Kidney glomerular epithelial cell (primary cell): ENCODE data around the gene CYP20A1.
"Not testable (repeated sequence)": the region's sequence is repeated elsewhere in the genome, so short reads cannot be mapped to it uniquely, and the experiment has no call there.

Source experiments
- DNase-seq: peaks from one replicate; lab custom pipeline; 2025; lab: John Stamatoyannopoulos, UW

Gene CYP20A1

GRCh38 chr2:203282101-203282500 is 43.3 kb downstream of the CYP20A1 start:
- no peak for DNase-seq

- DNase-seq, result no peak
Measured at GRCh38 chr2:203286532-203286931, 47.7 kb downstream of the CYP20A1 start.

- DNase-seq, result no peak
Measured at GRCh38 chr2:203301667-203302066, 62.8 kb downstream of the CYP20A1 start.

GRCh38 chr2:203302586-203302985 is 63.8 kb downstream of the CYP20A1 start:
- DNase-seq, result not testable (repeated sequence)

GRCh38 chr2:203310688-203311436 is 72.0 kb downstream of the CYP20A1 start:
- no peak for DNase-seq

- no peak for DNase-seq
Measured at GRCh38 chr2:203326356-203326755, 87.5 kb downstream of the CYP20A1 start.

- no peak for DNase-seq
Measured at GRCh38 chr2:203327582-203327900, 88.7 kb downstream of the CYP20A1 start.

- peak; percentile 82 for DNase-seq
Measured at GRCh38 chr2:203327901-203328759, 89.3 kb downstream of the CYP20A1 start, which contains the start of gene ABI2. ABI2 (plus strand) TSS chr2:203328394; CDS start chr2:203328515, 121 bp downstream.

GRCh38 chr2:203328760-203329540 is 90.1 kb downstream of the CYP20A1 start:
- peak; percentile 36 for DNase-seq

GRCh38 chr2:203330434-203330833 is 91.6 kb downstream of the CYP20A1 start:
- DNase-seq, result no peak

GRCh38 chr2:203338322-203338721 is 99.5 kb downstream of the CYP20A1 start:
- no peak for DNase-seq

- peak; percentile 59 for DNase-seq
Measured at GRCh38 chr2:203340791-203341487, 102.1 kb downstream of the CYP20A1 start.

GRCh38 chr2:203341741-203342310 is 103.0 kb downstream of the CYP20A1 start:
- DNase-seq, result no peak

GRCh38 chr2:203342374-203342773 is 103.6 kb downstream of the CYP20A1 start:
- not testable (repeated sequence) for DNase-seq

- DNase-seq, result no peak
Measured at GRCh38 chr2:203344667-203345066, 105.8 kb downstream of the CYP20A1 start.

- DNase-seq, result no peak
Measured at GRCh38 chr2:203346612-203347011, 107.8 kb downstream of the CYP20A1 start.

- no peak for DNase-seq
Measured at GRCh38 chr2:203347375-203347774, 108.6 kb downstream of the CYP20A1 start.

- DNase-seq, result no peak
Measured at GRCh38 chr2:203352604-203353255, 113.9 kb downstream of the CYP20A1 start.

GRCh38 chr2:203354966-203355365 is 116.1 kb downstream of the CYP20A1 start:
- DNase-seq, result no peak
